Right atrium auricular region (tissue), 2 donors: Measurements from ENCODE around the gene PNPLA5. TPM values are rescaled to one million over a fixed set of nuclear protein-coding genes. Genes with fewer than 3 reads are reported as not detected.

Experiments
- DNase-seq: peaks from one replicate; pipeline ENCODE4 v3.0.0-alpha.2; 2019; ENCODE audit warnings: low spot score
- H3K27ac ChIP-seq, 2 donors: fragments of 200-600 bp; sonication (generic); 1 replicate in 1 of 2; 2 replicates in 1 of 2; pipeline ENCODE4 v1.5.1; 2016 to 2019
- H3K27me3 ChIP-seq, 2 donors: fragments of 200-600 bp; sonication (generic); one replicate each; pipeline versions ENCODE4 v1.5.1 to v1.6.0; 2017 to 2019
- H3K36me3 ChIP-seq: fragments of 200-600 bp; sonication (generic); one replicate; pipeline ENCODE4 v1.5.1; 2016
- H3K4me1 ChIP-seq, 2 donors: fragments of 200-600 bp; sonication (generic); one replicate each; pipeline versions ENCODE4 v1.5.1 to v1.6.0; 2017 to 2019
- H3K4me3 ChIP-seq, 2 donors: fragments of 200-600 bp; sonication (generic); 1 replicate in 1 of 2; 2 replicates in 1 of 2; pipeline ENCODE4 v1.5.1; 2017 to 2019; ENCODE audit warnings: mild to moderate bottlenecking in 1 of 2, moderate library complexity in 1 of 2
- H3K9me3 ChIP-seq, 2 donors: fragments of 200-600 bp; sonication (generic); one replicate each; pipeline ENCODE4 v1.5.1; 2019
- CTCF ChIP-seq, 2 donors: fragments of 200-600 bp; sonication (generic); IDR thresholded peaks; one replicate each; pipeline ENCODE4 v1.5.1; 2019; ENCODE audit warnings: antibody characterized with exemption in 2 of 2
- total RNA-seq, 2 donors: library from RNA; depleted of rRNA; stranded (reverse); fragments of >200 nt; gene quantifications; one replicate each; pipeline ENCODE4 v1.1.0, GENCODE V29; 2016

PNPLA5 gene
- total RNA-seq, result not detected

GRCh38 chr22:43891360-43892182, at the start of gene PNPLA5:
Gene PNPLA5, minus strand, starts transcription at chr22:43892013. Its CDS starts 133 bp downstream, at chr22:43891880.
- peak within 1 kb of the TSS in 1 of 2 donors; percentile 3 for H3K4me3 ChIP-seq

GRCh38 chr22:43941449-43941848, 49.6 kb upstream of the PNPLA5 start:
- H3K9me3 ChIP-seq, result peaks cover 0 to 11% of the 10 kb centered on the region in 2 donors
- no peak overlapping the region for H3K4me3 ChIP-seq
- TF ChIP-seq CTCF (IDR thresholded peaks at IDR 0.05), result no peak
- H3K4me1 ChIP-seq, result no peaks in the 10 kb centered on the region
- no peak overlapping the region for H3K27ac ChIP-seq
- H3K36me3 ChIP-seq, result no peaks in the 10 kb centered on the region
- no peaks in the 10 kb centered on the region for H3K27me3 ChIP-seq
- no peak for DNase-seq

More at GRCh38 chr22:43891360-43892182, at the start of gene PNPLA5:
- no peak for DNase-seq
- Histone ChIP-seq H3K9me3 (no peaks in the 10 kb centered on the region), H3K36me3 (no peaks in the 10 kb centered on the region), H3K27ac (no peak within 1 kb of the TSS), H3K4me1 (peaks cover 0 to 12% of the 10 kb centered on the region in 2 donors), H3K27me3 (peaks cover 12 to 13% of the 10 kb centered on the region in 2 donors)
- no peak for TF ChIP-seq CTCF (IDR thresholded peaks at IDR 0.05)

GRCh38 chr22:43931771-43932170, 40.0 kb upstream of the PNPLA5 start:
- H3K4me1 ChIP-seq, result no peaks in the 10 kb centered on the region
- no peaks in the 10 kb centered on the region for H3K36me3 ChIP-seq
- no peak overlapping the region for H3K4me3 ChIP-seq
- no peak overlapping the region for H3K27ac ChIP-seq
- DNase-seq, result no peak
- no peaks in the 10 kb centered on the region for H3K27me3 ChIP-seq
- TF ChIP-seq CTCF (IDR thresholded peaks at IDR 0.05), result no peak
- H3K9me3 ChIP-seq, result no peaks in the 10 kb centered on the region

GRCh38 chr22:43928908-43929307, 37.1 kb upstream of the PNPLA5 start:
- no peak overlapping the region for H3K4me3 ChIP-seq
- H3K27me3 ChIP-seq, result no peaks in the 10 kb centered on the region
- H3K27ac ChIP-seq, result no peak overlapping the region
- no peaks in the 10 kb centered on the region for H3K9me3 ChIP-seq
- H3K36me3 ChIP-seq, result no peaks in the 10 kb centered on the region
- peaks cover 0 to 5% of the 10 kb centered on the region in 2 donors for H3K4me1 ChIP-seq
- DNase-seq, result no peak
- no peak for TF ChIP-seq CTCF (IDR thresholded peaks at IDR 0.05)

GRCh38 chr22:43928468-43928867, 36.7 kb upstream of the PNPLA5 start:
- TF ChIP-seq CTCF (IDR thresholded peaks at IDR 0.05), result no peak
- H3K9me3 ChIP-seq, result no peaks in the 10 kb centered on the region
- H3K36me3 ChIP-seq, result no peaks in the 10 kb centered on the region
- H3K4me3 ChIP-seq, result no peak overlapping the region
- no peak for DNase-seq
- H3K27me3 ChIP-seq, result no peaks in the 10 kb centered on the region
- H3K4me1 ChIP-seq, result peaks cover 0 to 10% of the 10 kb centered on the region in 2 donors
- H3K27ac ChIP-seq, result no peak overlapping the region
